Measurements from ENCODE around the gene TRPV5.

Gene TRPV5

GRCh38 chr7:142865766-142866165, 67.8 kb downstream of the TRPV5 start:
- in situ Hi-C loops (cut with MboI; ENCODE audit: low pct_unique_long_range_greater_than_20kb, low sequenced_read_pairs): loop anchor here (25.0 kb wide), 1 partner anchor 347 kb away; the partner anchor contains the start of gene TAS2R40
- DNase-seq: no peak

GRCh38 chr7:142864980-142865747, 68.4 kb downstream of the TRPV5 start:
- in situ Hi-C loops (cut with MboI; ENCODE audit: low pct_unique_long_range_greater_than_20kb, low sequenced_read_pairs): loop anchor here (25.0 kb wide), 1 partner anchor 347 kb away; the partner anchor contains the start of gene TAS2R40
- DNase-seq: no peak

DNA sequence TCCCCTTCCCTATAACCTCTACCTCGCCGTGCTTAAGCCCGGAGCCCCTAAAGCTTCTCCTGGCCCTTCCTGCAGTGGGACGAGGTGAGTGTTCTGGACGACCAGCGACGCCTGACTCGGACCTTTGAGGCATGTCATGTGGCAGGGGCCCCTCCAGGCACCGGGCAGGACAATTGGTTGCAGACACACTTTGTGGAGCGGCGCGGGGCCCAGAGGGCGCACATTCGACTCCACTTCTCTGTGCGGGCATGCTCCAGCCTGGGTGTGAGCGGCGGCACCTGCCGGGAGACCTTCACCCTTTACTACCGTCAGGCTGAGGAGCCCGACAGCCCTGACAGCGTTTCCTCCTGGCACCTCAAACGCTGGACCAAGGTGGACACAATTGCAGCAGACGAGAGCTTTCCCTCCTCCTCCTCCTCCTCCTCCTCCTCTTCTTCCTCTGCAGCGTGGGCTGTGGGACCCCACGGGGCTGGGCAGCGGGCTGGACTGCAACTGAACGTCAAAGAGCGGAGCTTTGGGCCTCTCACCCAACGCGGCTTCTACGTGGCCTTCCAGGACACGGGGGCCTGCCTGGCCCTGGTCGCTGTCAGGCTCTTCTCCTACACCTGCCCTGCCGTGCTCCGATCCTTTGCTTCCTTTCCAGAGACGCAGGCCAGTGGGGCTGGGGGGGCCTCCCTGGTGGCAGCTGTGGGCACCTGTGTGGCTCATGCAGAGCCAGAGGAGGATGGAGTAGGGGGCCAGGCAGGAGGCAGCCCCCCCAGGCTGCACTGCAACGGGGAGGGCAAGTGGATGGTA, 69.5 kb downstream of the TRPV5 start:
- in situ Hi-C loops (cut with MboI; ENCODE audit: low pct_unique_long_range_greater_than_20kb, low sequenced_read_pairs): loop anchor here (25.0 kb wide), 1 partner anchor 348 kb away; the partner anchor contains the start of gene TAS2R40
- no peak for DNase-seq

DNA sequence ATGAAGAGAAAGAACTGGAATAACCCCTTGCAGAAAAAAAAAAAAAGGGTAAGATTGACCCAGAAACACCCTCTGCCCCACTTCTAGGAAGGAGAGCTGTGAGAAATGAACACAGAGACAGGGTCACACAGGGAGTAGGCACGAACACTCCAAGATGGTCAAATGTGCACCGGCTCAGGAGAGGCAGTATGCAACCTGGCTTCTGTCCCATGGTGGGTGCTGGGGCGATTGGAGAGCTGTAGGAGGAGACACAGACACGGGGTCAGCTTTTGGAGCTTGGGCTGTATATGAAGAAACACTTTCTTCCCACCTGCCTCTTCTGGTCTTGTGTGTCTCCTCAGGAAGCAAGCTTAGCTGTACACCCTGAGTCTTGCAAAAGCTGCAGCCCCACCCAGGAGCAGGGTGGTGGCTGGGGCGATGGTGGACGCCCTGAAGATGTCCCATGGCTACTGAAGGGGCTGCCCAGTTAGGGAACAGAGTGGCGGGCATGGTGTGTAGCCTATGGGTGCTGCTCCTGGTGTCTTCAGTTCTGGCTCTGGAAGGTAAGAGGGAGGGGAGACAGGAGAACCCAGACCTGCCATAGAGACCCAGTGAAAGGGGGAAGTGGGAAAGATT, 70.7 kb downstream of the TRPV5 start:
- no peak for DNase-seq
- in situ Hi-C loops (cut with MboI; ENCODE audit: low pct_unique_long_range_greater_than_20kb, low sequenced_read_pairs): loop anchor here (25.0 kb wide), 1 partner anchor 349 kb away; the partner anchor contains the start of gene TAS2R40

GRCh38 chr7:142862351-142862750, 71.2 kb downstream of the TRPV5 start:
- no peak for DNase-seq
- in situ Hi-C loops (cut with MboI; ENCODE audit: low pct_unique_long_range_greater_than_20kb, low sequenced_read_pairs): loop anchor here (25.0 kb wide), 1 partner anchor 350 kb away; the partner anchor contains the start of gene TAS2R40

GRCh38 chr7:142860968-142861367, 72.6 kb downstream of the TRPV5 start:
- in situ Hi-C loops (cut with MboI; ENCODE audit: low pct_unique_long_range_greater_than_20kb, low sequenced_read_pairs): loop anchor here (25.0 kb wide), 1 partner anchor 351 kb away; the partner anchor contains the start of gene TAS2R40
- no peak for DNase-seq

- in situ Hi-C loops (cut with MboI; ENCODE audit: low pct_unique_long_range_greater_than_20kb, low sequenced_read_pairs): loop anchor here (25.0 kb wide), 1 partner anchor 352 kb away; the partner anchor contains the start of gene TAS2R40
- DNase-seq: no peak
These were observed 73.7 kb downstream of the TRPV5 start for GRCh38 chr7:142859829-142860228.

DNA sequence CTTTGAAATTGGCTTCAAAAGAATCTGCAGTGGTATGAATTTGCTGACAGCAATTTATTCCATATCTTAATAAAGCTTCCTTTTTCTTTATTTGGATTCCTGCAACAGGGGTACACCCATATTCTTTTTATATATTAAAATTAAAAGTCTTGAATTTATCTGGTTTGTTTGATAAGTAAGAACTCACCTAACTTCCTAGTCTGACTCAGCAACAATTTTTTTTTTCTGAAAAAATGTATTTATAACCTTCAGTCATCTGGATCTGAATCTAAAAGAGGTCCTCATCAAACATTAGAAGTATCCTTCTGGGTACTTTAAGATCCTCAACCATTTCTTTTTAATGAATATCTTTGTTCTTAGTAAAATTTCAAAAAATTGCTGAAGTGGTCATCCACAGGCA, 74.1 kb downstream of the TRPV5 start:
- in situ Hi-C loops (cut with MboI; ENCODE audit: low pct_unique_long_range_greater_than_20kb, low sequenced_read_pairs): loop anchor here (25.0 kb wide), 1 partner anchor 353 kb away; the partner anchor contains the start of gene TAS2R40
- no peak for DNase-seq
